HepG2 (cell line): ENCODE results near the gene MT1M. TPM values are rescaled to one million over a fixed set of nuclear protein-coding genes. Genes with fewer than 3 reads are reported as not detected.

Experiments used
- ASH2L ChIP-seq: fragments of 300-600, 200-600 bp; sonication (generic); IDR thresholded peaks from 2 replicates; pipeline ENCODE4 v1.7.0; 2017; ENCODE audit warnings: low read depth, mild to moderate bottlenecking, moderate library complexity, mixed read lengths, low read length; ENCODE audit not compliant: insufficient read length
- FOXJ3 ChIP-seq: sonication (generic); formaldehyde crosslinking; IDR thresholded peaks from 2 replicates; pipeline ENCODE4 v1.4.0; 2020; ENCODE audit warnings: missing genetic modification reagents, mild to moderate bottlenecking, borderline replicate concordance
- IRF1 ChIP-seq: sonication (generic); formaldehyde crosslinking; IDR thresholded peaks from 2 replicates; pipeline ENCODE4 v1.4.0; 2020; ENCODE audit warnings: low read depth, mild to moderate bottlenecking, missing genetic modification reagents
- KLF11 ChIP-seq: IDR thresholded peaks from 2 replicates; pipeline ENCODE4 v1.6.1; 2016; ENCODE audit warnings: missing compliant biosample characterization
- KLF12 ChIP-seq: sonication (generic); formaldehyde crosslinking; IDR thresholded peaks from 2 replicates; pipeline ENCODE4 v1.4.0; 2020; ENCODE audit warnings: missing genetic modification reagents, borderline replicate concordance
- MBNL3 ChIP-seq: fragments of 250-450 bp; sonication (Bioruptor Pico); conservative IDR thresholded peaks from 2 replicates; pipeline ENCODE4 v1.8.0; 2022; ENCODE audit warnings: mild to moderate bottlenecking, inconsistent platforms
- MED8 ChIP-seq: sonication (generic); formaldehyde crosslinking; IDR thresholded peaks from 2 replicates; pipeline ENCODE4 v1.8.1; 2023; ENCODE audit warnings: mild to moderate bottlenecking, missing genetic modification reagents; ENCODE audit not compliant: insufficient replicate concordance
- ZBTB39 ChIP-seq: sonication (generic); formaldehyde crosslinking; IDR thresholded peaks from 2 replicates; pipeline ENCODE4 v1.5.0; 2020; ENCODE audit warnings: missing genetic modification reagents
- ZNF225 ChIP-seq: sonication (generic); formaldehyde crosslinking; IDR thresholded peaks from 2 replicates; pipeline ENCODE4 v1.4.0; 2020; ENCODE audit warnings: mild to moderate bottlenecking, missing genetic modification reagents
- ZNF260 ChIP-seq: sonication (generic); formaldehyde crosslinking; IDR thresholded peaks from 2 replicates; pipeline ENCODE4 v1.4.0; 2020; ENCODE audit warnings: missing genetic modification reagents, low read depth, mild to moderate bottlenecking, borderline replicate concordance
- ZNF335 ChIP-seq: sonication (generic); formaldehyde crosslinking; IDR thresholded peaks from 2 replicates; pipeline ENCODE4 v1.4.0; 2020; ENCODE audit warnings: missing genetic modification reagents
- ZNF768 ChIP-seq: sonication (generic); formaldehyde crosslinking; IDR thresholded peaks from 2 replicates; pipeline ENCODE4 v1.4.0; 2020; ENCODE audit warnings: missing genetic modification reagents
- polyA plus RNA-seq, 8 experiments: library from polyadenylated mRNA; depleted of rRNA in 3 of 8; stranded (reverse) in 7 of 8; unstranded in 1 of 8; fragments of >200 nt; fragmentation: Illumina TruSeq in 4 of 8; extraction: Trizol in 4 of 8; gene quantifications; 2 replicates each; pipeline versions ENCODE4 v1.2.1 to v1.2.3, GENCODE V29; 2011 to 2016; ENCODE audit warnings: low read depth in 4 of 8, missing spikeins in 1 of 8, mixed read lengths in 1 of 8; ENCODE audit not compliant: insufficient read depth in 1 of 8
- total RNA-seq, 5 experiments: library from RNA; depleted of rRNA; stranded (reverse); fragments of >200 nt; fragmentation: Illumina TruSeq; extraction: Trizol; gene quantifications; 2 replicates each; pipeline ENCODE4 v1.2.3, GENCODE V29; 2016; ENCODE audit warnings: low read depth in 1 of 5

The MT1M gene
- total and polyA plus RNA-seq, 2 of the 13 experiments (the other 11 are each of a cell fraction or from before 2014, with no cell fraction given): 4.6 TPM; not detected in 1

- TF ChIP-seq ZNF225 (CRISPR knock-in tag): no peak
- TF ChIP-seq ASH2L: peak; percentile 88
- TF ChIP-seq ZBTB39 (CRISPR knock-in tag): 0 out of 2 replicates have a peak, but pooled peaks have one; percentile 29
- TF ChIP-seq MBNL3: no peak
- peak; percentile 60; the same call in 1 of the 2 replicates for TF ChIP-seq FOXJ3 (CRISPR knock-in tag)
- TF ChIP-seq ZNF260: no peak
- TF ChIP-seq KLF11 (CRISPR knock-in tag): no peak
- no peak for TF ChIP-seq MED8 (CRISPR knock-in tag)
- no peak for TF ChIP-seq ZNF335 (CRISPR knock-in tag)
- TF ChIP-seq KLF12: 0 out of 2 replicates have a peak, but pooled peaks have one; percentile 49
- TF ChIP-seq ZNF768 (CRISPR knock-in tag): no peak
- TF ChIP-seq IRF1 (CRISPR knock-in tag): peak; percentile 71; the same call in 1 of the 2 replicates
Measured at GRCh38 chr16:56606476-56607108, 25.9 kb upstream of the MT1M start (continued).
